ENCODE measurements around the gene MYO19.

MYO19 gene

DNA sequence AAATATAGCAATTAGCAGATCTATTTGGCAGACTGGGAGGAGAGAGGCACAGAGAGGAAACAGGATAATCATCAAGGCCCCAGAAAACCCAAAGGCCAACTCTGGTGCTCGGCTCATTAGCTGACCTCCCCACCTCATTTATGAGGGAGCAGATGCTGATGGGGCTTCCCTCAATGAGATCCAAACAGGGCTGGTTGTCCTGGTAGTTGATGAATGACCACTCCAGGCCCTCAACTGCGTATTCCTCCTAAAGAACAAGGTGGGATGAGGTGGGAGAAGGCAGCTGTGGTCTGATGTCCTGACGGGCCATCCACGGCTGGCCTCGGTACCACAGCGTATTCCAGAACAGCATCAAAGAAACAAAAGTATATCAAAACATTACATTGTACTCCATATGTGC is 27.4 kb downstream of the MYO19 start:
- Histone ChIP-seq H3K9ac (ENCODE audit: low read length) (no peak overlapping the region), H3K27me3 (ENCODE audit: control insufficient read depth in 1 of 2, insufficient read depth in 2 of 2, low read length in 2 of 2) (no peaks in the 10 kb centered on the region), H3K4me3 (ENCODE audit: low read depth in 1 of 2, low read length in 2 of 2) (no peak overlapping the region), H3K27ac (ENCODE audit: low read depth, low read length) (no peak overlapping the region), H3K4me1 (ENCODE audit: insufficient read depth, low read length) (no peaks in the 10 kb centered on the region), H3K9me3 (ENCODE audit: low read length) (no peaks in the 10 kb centered on the region), H3K36me3 (ENCODE audit: insufficient read depth, low read length) (peaks cover 40% of the 10 kb centered on the region)

- H3K27me3 ChIP-seq (ENCODE audit: control insufficient read depth in 1 of 2, insufficient read depth in 2 of 2, low read length in 2 of 2) = no peaks in the 10 kb centered on the region
- no peak overlapping the region for H3K9ac ChIP-seq (ENCODE audit: low read length)
- H3K27ac ChIP-seq (ENCODE audit: low read depth, low read length) = no peak overlapping the region
- no peaks in the 10 kb centered on the region for H3K9me3 ChIP-seq (ENCODE audit: low read length)
- no peak overlapping the region for H3K4me3 ChIP-seq (ENCODE audit: low read depth in 1 of 2, low read length in 2 of 2)
- no peaks in the 10 kb centered on the region for H3K4me1 ChIP-seq (ENCODE audit: insufficient read depth, low read length)
- peaks cover 40% of the 10 kb centered on the region for H3K36me3 ChIP-seq (ENCODE audit: insufficient read depth, low read length)
These were observed 27.8 kb downstream of the MYO19 start for GRCh38 chr17:36506831-36507230.

- peaks cover 40% of the 10 kb centered on the region for H3K36me3 ChIP-seq (ENCODE audit: insufficient read depth, low read length)
- H3K4me3 ChIP-seq (ENCODE audit: low read depth in 1 of 2, low read length in 2 of 2) = no peak overlapping the region
- no peaks in the 10 kb centered on the region for H3K4me1 ChIP-seq (ENCODE audit: insufficient read depth, low read length)
- no peak overlapping the region for H3K9ac ChIP-seq (ENCODE audit: low read length)
- no peaks in the 10 kb centered on the region for H3K27me3 ChIP-seq (ENCODE audit: control insufficient read depth in 1 of 2, insufficient read depth in 2 of 2, low read length in 2 of 2)
- H3K9me3 ChIP-seq (ENCODE audit: low read length) = no peaks in the 10 kb centered on the region
- no peak overlapping the region for H3K27ac ChIP-seq (ENCODE audit: low read depth, low read length)
These were observed 28.3 kb downstream of the MYO19 start for GRCh38 chr17:36506249-36506826.

GRCh38 chr17:36505171-36505570 is 29.5 kb downstream of the MYO19 start:
- H3K27me3 ChIP-seq (ENCODE audit: control insufficient read depth in 1 of 2, insufficient read depth in 2 of 2, low read length in 2 of 2) = no peaks in the 10 kb centered on the region
- H3K9me3 ChIP-seq (ENCODE audit: low read length) = no peaks in the 10 kb centered on the region
- no peak overlapping the region for H3K4me3 ChIP-seq (ENCODE audit: low read depth in 1 of 2, low read length in 2 of 2)
- H3K9ac ChIP-seq (ENCODE audit: low read length) = no peak overlapping the region
- H3K36me3 ChIP-seq (ENCODE audit: insufficient read depth, low read length) = peaks cover 45% of the 10 kb centered on the region
- H3K4me1 ChIP-seq (ENCODE audit: insufficient read depth, low read length) = no peaks in the 10 kb centered on the region
- H3K27ac ChIP-seq (ENCODE audit: low read depth, low read length) = no peak overlapping the region

- H3K4me1 ChIP-seq (ENCODE audit: insufficient read depth, low read length) = no peaks in the 10 kb centered on the region
- H3K4me3 ChIP-seq (ENCODE audit: low read depth in 1 of 2, low read length in 2 of 2) = no peak overlapping the region
- H3K27ac ChIP-seq (ENCODE audit: low read depth, low read length) = no peak overlapping the region
- no peaks in the 10 kb centered on the region for H3K27me3 ChIP-seq (ENCODE audit: control insufficient read depth in 1 of 2, insufficient read depth in 2 of 2, low read length in 2 of 2)
- H3K36me3 ChIP-seq (ENCODE audit: insufficient read depth, low read length) = peaks cover 45% of the 10 kb centered on the region
- H3K9me3 ChIP-seq (ENCODE audit: low read length) = no peaks in the 10 kb centered on the region
- H3K9ac ChIP-seq (ENCODE audit: low read length) = no peak overlapping the region
These were observed 30.5 kb downstream of the MYO19 start for GRCh38 chr17:36504156-36504545.

- Histone ChIP-seq H3K9me3 (ENCODE audit: low read length) (no peaks in the 10 kb centered on the region), H3K4me3 (ENCODE audit: low read depth in 1 of 2, low read length in 2 of 2) (no peak overlapping the region), H3K9ac (ENCODE audit: low read length) (no peak overlapping the region), H3K27ac (ENCODE audit: low read depth, low read length) (no peak overlapping the region), H3K27me3 (ENCODE audit: control insufficient read depth in 1 of 2, insufficient read depth in 2 of 2, low read length in 2 of 2) (no peaks in the 10 kb centered on the region), H3K36me3 (ENCODE audit: insufficient read depth, low read length) (peaks cover 50% of the 10 kb centered on the region), H3K4me1 (ENCODE audit: insufficient read depth, low read length) (no peaks in the 10 kb centered on the region)
These were observed 31.1 kb downstream of the MYO19 start for GRCh38 chr17:36503456-36504155.

- Histone ChIP-seq H3K9me3 (ENCODE audit: low read length) (no peaks in the 10 kb centered on the region), H3K9ac (ENCODE audit: low read length) (no peak overlapping the region), H3K4me3 (ENCODE audit: low read depth in 1 of 2, low read length in 2 of 2) (no peak overlapping the region), H3K27ac (ENCODE audit: low read depth, low read length) (no peak overlapping the region), H3K27me3 (ENCODE audit: control insufficient read depth in 1 of 2, insufficient read depth in 2 of 2, low read length in 2 of 2) (no peaks in the 10 kb centered on the region), H3K36me3 (ENCODE audit: insufficient read depth, low read length) (peaks cover 56% of the 10 kb centered on the region), H3K4me1 (ENCODE audit: insufficient read depth, low read length) (no peaks in the 10 kb centered on the region)
These were observed 32.7 kb downstream of the MYO19 start for GRCh38 chr17:36501963-36502362.

DNA sequence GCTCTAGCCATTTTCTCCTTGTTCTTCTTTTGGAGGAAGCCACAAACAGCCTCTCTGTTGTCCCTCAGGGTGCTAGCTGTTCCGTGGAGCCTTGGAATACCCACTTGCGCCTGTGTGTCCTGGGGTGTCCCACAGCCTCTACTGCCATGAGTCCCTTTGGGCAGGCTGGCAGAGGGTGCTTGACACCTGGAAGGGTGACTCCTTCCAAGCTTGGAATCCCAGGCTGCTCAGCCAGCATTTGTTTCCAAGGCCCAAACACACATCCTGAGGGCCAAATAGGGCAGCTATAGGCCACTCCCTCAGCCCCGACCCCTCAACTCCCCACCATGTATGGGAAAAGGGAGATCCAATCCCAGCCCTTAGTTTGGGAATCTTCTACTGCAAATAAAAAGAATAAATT is 33.3 kb downstream of the MYO19 start:
- Histone ChIP-seq H3K27ac (ENCODE audit: low read depth, low read length) (no peak overlapping the region), H3K27me3 (ENCODE audit: control insufficient read depth in 1 of 2, insufficient read depth in 2 of 2, low read length in 2 of 2) (no peaks in the 10 kb centered on the region), H3K4me3 (ENCODE audit: low read depth in 1 of 2, low read length in 2 of 2) (no peak overlapping the region), H3K9me3 (ENCODE audit: low read length) (no peaks in the 10 kb centered on the region), H3K36me3 (ENCODE audit: insufficient read depth, low read length) (peaks cover 54% of the 10 kb centered on the region), H3K4me1 (ENCODE audit: insufficient read depth, low read length) (no peaks in the 10 kb centered on the region), H3K9ac (ENCODE audit: low read length) (no peak overlapping the region)

DNA sequence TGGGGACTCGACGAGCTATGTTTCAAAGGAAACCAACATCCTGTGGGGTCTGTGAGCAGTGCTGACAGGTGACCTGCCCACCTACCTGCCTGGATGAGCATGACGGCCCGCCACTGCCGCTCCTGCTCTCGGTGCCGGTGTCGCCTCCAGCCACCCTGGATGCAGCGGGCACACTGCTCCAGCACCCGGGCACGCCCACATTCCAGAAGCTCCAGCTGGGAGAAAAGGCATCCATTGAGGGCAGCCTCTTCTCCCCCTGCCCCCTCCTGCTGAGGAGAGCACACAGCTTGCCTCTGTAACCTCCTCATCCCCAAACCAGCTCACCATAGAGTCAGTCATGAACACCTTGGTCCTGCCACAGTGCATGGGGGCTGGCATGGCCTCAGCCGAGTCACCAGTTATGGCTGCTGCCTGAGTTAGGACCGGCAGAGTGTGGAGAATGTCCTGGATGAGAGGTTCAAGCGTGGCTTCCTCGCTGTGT is 33.9 kb downstream of the MYO19 start:
- Histone ChIP-seq H3K27ac (ENCODE audit: low read depth, low read length) (no peak overlapping the region), H3K4me3 (ENCODE audit: low read depth in 1 of 2, low read length in 2 of 2) (no peak overlapping the region), H3K36me3 (ENCODE audit: insufficient read depth, low read length) (peaks cover 55% of the 10 kb centered on the region), H3K9me3 (ENCODE audit: low read length) (no peaks in the 10 kb centered on the region), H3K9ac (ENCODE audit: low read length) (no peak overlapping the region), H3K27me3 (ENCODE audit: control insufficient read depth in 1 of 2, insufficient read depth in 2 of 2, low read length in 2 of 2) (no peaks in the 10 kb centered on the region), H3K4me1 (ENCODE audit: insufficient read depth, low read length) (no peaks in the 10 kb centered on the region)

GRCh38 chr17:36498560-36499300 is 35.9 kb downstream of the MYO19 start:
- peaks cover 59% of the 10 kb centered on the region for H3K36me3 ChIP-seq (ENCODE audit: insufficient read depth, low read length)
- H3K27ac ChIP-seq (ENCODE audit: low read depth, low read length) = no peak overlapping the region
- H3K9ac ChIP-seq (ENCODE audit: low read length) = no peak overlapping the region
- no peaks in the 10 kb centered on the region for H3K4me1 ChIP-seq (ENCODE audit: insufficient read depth, low read length)
- H3K4me3 ChIP-seq (ENCODE audit: low read depth in 1 of 2, low read length in 2 of 2) = no peak overlapping the region
- H3K9me3 ChIP-seq (ENCODE audit: low read length) = no peaks in the 10 kb centered on the region
- no peaks in the 10 kb centered on the region for H3K27me3 ChIP-seq (ENCODE audit: control insufficient read depth in 1 of 2, insufficient read depth in 2 of 2, low read length in 2 of 2)

DNA sequence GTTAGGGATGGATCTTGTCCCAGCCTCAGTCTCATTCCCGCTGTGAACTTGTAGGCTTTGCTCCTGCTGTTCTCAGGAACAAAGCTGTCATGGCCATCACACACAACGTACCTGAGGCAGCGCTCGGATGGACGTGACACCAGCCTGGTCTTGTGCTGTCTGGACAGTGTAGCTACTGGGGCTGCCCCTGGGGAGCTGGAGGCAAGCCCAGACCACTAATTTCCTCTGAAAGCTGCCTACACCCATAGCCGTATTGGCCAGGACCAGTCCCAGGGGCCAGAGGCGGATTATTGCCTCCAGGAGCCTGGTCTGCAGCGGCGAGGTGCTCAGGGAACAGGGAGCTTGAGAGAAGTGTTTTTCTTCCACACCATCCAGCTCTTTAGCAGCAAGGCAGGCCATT is 36.5 kb downstream of the MYO19 start:
- Histone ChIP-seq H3K27ac (ENCODE audit: low read depth, low read length) (no peak overlapping the region), H3K9me3 (ENCODE audit: low read length) (no peaks in the 10 kb centered on the region), H3K4me3 (ENCODE audit: low read depth in 1 of 2, low read length in 2 of 2) (no peak overlapping the region), H3K9ac (ENCODE audit: low read length) (no peak overlapping the region), H3K4me1 (ENCODE audit: insufficient read depth, low read length) (no peaks in the 10 kb centered on the region), H3K27me3 (ENCODE audit: control insufficient read depth in 1 of 2, insufficient read depth in 2 of 2, low read length in 2 of 2) (no peaks in the 10 kb centered on the region), H3K36me3 (ENCODE audit: insufficient read depth, low read length) (peaks cover 62% of the 10 kb centered on the region)

Measured in muscle layer of colon (tissue), 2 donors.